AG04449 (cell line): Measurements from ENCODE around the gene LMO2.

Source experiments
- CTCF ChIA-PET: fragments of 350-600 bp; formaldehyde crosslinking; extraction: SDS; loops from one replicate; lab custom pipeline; 2021; ENCODE audit warnings: antibody characterized with exemption; lab: Yijun Ruan, JAX
- POLR2A ChIA-PET: fragments of 400-600, 350-600 bp; formaldehyde crosslinking; extraction: SDS; loops from one replicate; lab custom pipeline; 2020; ENCODE audit warnings: antibody characterized with exemption, inconsistent platforms; lab: Yijun Ruan, JAX
- DNase-seq: peaks from one replicate; pipeline ENCODE4 v3.0.0-alpha.2; 2010; ENCODE audit warnings: low read depth, low spot score
- H3K4me3 ChIP-seq: 2 replicates; pipeline ENCODE4 v1.5.1; 2011; ENCODE audit warnings: low read depth, mild to moderate bottlenecking, control low read depth, low read length
- TF ChIP-seq, protein P1 (sequence below): IDR thresholded peaks from one replicate; pipeline ENCODE4 v1.5.1; 2011; ENCODE audit warnings: mild to moderate bottlenecking, moderate library complexity, low read length, control low read depth, inconsistent platforms; ENCODE audit not compliant: insufficient read depth; ENCODE audit errors: missing control alignments

Gene LMO2

DNA sequence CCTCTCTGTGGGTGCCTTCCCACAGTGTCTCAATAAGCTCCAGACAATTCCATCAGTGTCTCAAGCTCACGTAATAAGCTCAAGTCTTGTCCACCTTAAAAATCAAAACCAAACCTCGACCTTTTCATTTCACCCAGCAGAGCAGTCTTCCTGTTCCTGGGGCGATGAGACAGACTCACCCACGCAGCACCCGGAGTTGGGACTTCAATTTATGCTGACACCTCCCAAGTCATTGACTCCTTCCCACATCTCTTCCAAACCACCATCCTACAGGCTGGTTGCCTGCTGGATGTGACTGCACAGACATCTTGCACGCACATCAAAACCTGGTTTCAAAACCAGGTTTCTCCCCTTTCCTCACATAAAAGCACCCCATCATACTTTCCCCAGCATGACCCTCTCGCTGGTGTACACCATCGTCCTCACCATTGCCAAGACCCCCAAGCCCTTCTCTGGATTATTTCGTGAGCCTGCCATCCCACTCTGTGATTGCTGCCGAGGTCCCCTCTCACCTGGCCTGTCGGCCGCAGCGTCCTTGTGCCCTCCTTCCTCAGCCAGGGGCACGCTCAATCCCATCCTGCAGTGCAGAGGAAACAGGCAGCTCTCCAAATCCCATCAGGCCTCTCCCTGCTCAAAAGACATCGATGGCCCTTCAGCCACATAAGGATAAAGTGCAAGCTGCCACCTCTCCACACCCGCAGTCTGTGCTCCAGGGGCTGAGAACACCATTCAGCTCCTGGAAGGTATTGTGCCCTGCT, 72.4 kb downstream of the LMO2 start:
- DNase-seq = no peak
- TF ChIP-seq, protein P1, sequence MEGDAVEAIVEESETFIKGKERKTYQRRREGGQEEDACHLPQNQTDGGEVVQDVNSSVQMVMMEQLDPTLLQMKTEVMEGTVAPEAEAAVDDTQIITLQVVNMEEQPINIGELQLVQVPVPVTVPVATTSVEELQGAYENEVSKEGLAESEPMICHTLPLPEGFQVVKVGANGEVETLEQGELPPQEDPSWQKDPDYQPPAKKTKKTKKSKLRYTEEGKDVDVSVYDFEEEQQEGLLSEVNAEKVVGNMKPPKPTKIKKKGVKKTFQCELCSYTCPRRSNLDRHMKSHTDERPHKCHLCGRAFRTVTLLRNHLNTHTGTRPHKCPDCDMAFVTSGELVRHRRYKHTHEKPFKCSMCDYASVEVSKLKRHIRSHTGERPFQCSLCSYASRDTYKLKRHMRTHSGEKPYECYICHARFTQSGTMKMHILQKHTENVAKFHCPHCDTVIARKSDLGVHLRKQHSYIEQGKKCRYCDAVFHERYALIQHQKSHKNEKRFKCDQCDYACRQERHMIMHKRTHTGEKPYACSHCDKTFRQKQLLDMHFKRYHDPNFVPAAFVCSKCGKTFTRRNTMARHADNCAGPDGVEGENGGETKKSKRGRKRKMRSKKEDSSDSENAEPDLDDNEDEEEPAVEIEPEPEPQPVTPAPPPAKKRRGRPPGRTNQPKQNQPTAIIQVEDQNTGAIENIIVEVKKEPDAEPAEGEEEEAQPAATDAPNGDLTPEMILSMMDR = no peak
- POLR2A ChIA-PET = no interaction called here
- CTCF ChIA-PET = interaction anchor here (1.0 to 21.9 kb wide), 5 partner anchors 8 to 15 kb away, joined by 3 to 408 read pairs (median 6); no protein-coding TSS in a partner anchor
- H3K4me3 ChIP-seq = no peak overlapping the region
